HG03460 (cell line): Measurements from ENCODE around the gene INPP5B.

ENCODE experiments used
- ATAC-seq: cut with Tn5 transposase; IDR thresholded peaks from one replicate; pipeline ENCODE4 v1.9.1; 2021; ENCODE audit not compliant: unreplicated experiment

Gene INPP5B

DNA sequence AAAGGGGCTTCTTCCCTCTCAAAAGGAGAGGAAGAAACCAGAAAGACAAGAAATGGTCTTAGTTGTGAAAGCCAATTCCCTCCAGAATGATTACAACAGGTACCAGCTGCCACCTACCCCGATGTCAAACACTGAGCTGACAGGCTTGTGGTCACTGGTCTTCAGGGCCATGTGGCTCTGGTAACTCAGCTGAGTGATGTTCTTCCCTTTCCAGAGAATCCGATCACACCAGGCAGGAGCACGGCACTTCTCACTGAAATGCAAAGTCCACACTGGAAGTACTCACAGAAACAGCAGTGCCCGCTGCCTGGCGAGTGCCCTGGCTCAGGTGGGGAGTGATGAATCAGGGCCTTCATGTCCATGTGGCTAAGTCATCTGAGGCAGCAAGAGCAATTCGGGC lies 68.8 kb downstream of the INPP5B start:
- ATAC-seq, result no peak

DNA sequence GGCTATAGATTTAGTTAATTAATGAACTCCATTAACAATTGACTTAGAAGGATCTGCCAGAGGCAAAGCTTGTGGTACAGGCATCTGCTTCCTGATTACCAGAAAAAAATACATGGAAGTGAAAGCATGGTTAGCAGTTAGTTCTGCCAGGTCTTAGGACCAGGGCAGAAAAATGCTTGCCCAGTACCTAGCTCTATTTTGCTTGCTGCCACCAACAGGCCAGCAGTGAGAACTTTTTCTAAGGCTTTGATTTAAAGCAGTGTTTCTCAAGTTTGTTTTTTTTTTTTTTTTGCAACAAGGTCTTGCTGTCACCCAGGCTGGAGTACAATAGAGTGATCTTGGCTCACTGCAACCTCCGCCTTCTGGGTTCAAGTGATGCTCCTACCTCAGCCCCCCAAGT lies 71.0 kb downstream of the INPP5B start:
- ATAC-seq, result no peak

DNA sequence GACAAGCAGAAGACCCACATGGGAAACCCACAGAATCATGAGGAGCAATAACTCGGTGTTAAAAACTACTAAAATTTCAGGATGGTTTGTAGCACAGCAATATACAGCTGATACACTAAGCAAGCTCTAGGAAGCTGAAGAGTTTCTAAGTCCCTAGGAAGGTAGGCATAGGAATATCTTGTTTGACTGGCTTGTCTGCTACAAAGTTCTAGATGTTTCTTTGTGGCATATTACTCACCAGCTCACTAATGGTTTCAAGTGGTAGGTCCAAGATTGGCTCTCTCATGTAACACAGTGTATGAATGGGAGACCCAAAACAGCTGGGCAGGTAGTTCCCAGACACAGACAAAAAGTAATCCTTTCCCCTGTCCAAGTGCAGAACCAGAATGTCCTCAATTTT lies 74.2 kb downstream of the INPP5B start:
- no peak for ATAC-seq

DNA sequence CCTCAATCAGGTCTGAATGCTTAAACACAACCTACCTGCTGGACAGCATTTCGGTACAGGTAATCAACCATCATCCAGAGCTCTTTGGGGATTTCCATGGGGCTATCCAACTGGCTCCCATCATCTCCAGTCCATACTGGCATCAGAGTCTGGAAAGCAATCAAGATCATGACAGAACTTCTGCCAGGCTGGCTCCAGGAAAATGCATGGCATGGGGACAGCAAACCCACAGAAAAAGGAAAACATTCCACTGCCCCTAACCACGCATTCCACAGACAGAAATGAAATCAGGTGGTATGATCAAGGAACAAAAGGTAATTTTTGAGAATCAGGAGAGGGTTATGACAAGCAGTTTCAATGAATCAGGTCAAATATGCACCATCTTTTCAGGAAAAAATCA lies 78.4 kb downstream of the INPP5B start:
- no peak for ATAC-seq

DNA sequence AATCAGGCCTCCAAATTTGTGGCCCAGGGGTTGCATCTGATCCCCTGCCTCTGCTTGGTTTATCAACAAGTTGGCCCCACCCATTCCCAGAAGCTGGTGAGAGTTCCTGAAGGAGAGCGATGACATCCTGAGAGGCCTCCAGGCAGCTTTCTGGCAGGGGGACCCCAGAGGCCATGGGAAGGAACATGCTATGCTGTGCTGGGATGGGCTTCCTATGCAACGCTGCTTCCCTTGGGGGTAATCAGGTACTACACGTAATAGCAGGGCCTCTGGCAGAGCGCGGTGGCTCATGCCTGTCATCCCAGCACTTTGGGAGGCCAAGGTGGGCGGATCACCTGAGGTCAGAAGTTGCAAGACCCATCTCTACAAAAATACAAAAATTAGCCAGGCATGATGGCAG lies 79.1 kb downstream of the INPP5B start:
- ATAC-seq, result no peak

DNA sequence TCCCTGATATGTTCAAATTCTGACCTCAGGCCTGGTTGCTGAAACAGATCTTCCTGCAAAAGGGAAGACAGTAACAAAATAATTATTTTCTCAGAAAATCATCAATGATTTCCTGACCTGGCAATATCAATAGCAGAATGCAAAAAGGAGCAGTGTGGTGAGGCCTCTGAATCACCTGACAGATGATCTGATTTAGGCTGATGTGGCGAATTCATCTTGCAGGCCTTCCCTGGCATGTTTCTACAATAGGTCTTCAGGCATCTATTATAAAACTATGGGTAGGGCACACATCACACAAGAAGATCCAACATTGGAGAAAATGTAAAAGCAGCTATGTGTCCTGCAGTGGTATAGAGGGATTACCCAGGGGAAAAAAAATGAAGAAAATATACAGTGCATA lies 80.4 kb downstream of the INPP5B start:
- ATAC-seq, result no peak

DNA sequence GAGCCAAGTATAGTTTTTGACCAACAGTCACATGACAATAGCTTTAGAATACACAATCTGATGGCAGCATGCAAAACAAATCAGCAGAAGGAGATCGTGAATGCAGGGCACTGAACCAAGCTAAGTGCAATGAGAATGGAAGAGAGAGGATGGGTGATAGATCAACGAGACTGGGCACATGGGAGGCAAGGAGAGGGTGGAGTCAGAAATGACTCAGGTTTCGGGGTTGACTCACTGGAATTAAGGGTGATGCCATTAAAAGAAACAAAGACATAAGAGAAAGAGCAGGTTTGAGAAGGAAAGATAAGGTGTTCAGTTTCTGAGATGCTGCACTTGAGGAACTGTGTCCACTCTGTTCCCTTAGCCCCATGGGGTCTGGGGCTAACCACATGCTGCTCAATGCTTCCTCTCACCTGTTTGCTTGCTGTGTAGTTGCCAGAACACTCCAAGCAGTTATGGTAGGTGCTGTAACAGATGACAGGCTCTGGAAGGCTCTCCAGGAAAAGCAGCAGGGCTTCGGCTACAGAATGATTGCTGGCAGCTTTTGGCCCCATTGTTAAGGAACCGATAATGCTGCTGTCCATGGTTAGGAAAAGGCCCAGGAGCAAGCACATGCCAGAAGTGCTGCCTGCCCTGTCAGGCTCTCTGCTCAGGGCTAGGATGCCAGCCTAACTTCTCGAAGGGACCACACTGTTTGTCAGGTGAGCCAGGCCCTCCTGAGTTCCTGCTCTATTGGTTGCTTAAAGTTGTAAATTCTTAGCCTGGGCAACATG lies 81.3 kb downstream of the INPP5B start:
- ATAC-seq, result no peak

DNA sequence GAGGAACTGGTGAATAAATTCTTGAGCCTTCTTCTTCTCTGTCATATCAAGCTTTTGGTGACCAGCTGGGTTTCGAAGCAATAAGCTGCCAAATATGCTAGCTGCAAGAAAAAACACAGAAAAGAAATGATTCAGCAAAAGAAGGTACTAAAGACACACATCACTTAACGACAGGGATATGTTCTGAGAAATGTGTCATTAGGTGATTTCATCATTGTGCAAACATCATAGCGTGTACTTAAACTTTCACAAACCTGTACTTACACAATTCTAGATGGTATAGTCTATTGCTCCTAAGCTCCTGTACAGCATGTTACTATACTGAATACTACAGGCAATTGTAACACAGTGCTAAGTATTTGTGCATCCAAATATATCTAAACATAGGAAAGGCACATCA lies 84.5 kb downstream of the INPP5B start:
- ATAC-seq, result no peak

DNA sequence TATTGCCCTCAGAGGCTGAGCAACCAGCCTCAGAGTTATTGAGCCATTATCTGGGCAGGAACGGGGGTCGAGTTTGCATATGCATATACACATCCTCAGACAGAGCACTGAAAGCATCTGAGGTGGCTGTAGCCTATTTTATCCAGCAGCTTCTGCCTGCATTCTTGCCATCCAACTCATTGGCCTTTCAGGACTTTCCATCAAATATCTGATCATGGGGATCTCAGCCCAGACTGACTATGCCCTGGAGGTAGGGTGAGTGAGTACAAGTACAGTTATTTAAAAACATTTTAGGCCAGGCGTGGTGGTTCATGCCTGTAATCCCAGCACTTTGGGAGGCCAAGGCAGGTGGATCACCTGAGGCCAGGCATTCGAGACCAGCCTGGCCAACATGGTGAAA lies 85.7 kb downstream of the INPP5B start:
- ATAC-seq, result no peak

DNA sequence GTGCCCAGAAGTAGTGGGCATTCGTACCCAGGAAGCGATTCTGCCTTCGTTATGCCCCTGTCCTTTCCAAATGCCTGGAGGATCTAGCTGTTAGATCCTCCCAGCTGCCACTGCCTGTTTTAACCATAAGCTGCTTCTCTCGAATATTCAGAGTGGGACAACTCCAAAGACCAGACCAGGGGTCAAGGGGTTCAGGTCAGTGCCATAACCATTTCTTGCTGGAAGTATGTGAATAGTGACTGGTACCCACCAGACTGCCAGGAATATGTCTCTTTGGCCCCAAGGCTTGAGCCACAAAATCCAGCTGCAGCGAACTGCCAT lies 86.5 kb downstream of the INPP5B start:
- ATAC-seq, result no peak

DNA sequence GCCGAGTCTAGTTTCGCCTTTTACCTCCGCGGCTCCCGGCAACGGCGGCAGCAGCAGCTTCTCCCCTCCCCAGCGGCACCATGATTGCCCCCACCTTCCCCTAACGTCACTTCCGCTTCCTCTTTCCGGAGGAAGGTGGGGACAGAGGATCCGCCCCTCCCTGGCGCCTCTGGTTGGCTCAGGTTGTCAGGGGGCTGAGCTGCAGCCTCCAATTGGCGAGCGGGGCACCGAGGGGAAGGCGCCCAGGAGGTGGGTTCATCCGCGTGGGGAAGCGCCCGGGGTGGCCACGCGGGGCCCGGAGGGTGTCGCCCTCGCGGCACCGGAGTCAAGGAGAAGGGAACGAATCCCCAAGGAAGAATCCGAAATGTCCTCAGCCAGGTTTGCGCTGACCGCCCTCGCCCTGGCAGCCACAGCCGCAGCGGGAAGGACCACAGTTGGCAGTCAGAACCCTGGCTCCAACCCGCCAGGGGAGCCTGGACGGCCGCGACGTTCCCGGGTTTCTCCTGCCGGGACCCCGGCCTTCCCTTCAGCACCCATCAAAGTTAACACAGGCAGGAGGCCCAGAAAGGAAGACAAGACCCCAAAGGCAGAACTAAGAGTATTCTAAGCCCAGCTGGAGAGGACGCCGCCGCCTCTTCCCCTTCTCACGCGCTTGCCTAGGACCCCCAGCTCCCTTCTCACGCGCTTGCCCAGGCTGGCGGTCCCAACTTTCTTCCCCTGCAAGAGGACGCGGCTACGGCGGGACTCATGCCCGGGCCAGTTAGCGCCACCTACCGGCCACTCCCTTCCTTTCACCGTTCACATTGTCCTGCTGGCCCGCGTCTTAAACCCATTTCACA lies 87.1 kb downstream of the INPP5B start, which contains the start of gene MTF1:
MTF1 (minus strand) TSS at position 86 of the 839 bp plus-strand sequence. CDS start 1,934 bp downstream, outside the sequence.
- ATAC-seq, result peak; percentile 91

DNA sequence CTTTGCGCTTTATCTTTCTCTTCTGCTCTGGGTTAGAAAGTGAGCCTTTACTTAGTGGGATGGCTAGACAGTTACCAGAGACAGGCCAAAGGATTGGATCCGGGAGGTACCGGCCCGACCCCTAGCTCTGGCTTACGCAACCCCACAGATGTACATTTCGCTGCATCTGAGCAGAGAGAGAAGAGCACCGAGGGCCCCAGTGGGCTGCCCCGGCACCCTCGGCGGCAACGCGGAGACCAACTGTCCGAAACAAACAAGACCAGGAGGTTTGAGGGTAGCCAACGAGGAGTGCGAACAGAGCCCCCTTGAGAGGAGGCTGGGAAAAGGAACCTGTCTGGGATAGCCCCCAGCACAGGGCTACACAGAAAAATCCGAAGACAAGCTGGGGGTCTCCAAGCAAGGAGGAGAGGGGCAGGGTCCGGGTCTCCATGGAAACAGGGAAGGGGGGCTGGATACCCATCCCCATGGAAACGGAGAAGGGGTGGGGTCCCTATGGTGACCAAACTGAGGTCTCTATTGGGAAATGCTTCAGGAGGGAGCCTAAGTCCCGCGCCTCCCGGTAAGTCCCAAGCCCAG lies 87.8 kb downstream of the INPP5B start:
- no peak for ATAC-seq

DNA sequence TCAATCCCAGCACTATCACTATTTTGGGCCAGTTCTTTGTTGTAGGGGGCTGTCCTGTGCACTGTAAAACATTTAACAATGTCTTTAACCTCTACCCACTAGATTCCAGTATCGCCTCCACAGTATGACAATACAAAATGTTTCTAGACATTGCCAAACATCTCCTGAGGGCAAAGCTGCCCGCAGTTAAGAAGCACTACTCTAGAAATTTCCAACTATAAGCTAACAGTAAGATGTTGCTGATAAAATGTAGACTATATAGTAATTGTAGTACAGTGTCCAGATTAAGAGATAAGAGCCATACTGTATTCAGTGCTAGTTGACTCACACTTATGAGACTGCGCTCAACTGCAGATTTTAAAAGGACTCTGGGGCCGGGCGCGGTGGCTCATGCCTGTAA lies 92.4 kb downstream of the INPP5B start:
- ATAC-seq, result no peak

DNA sequence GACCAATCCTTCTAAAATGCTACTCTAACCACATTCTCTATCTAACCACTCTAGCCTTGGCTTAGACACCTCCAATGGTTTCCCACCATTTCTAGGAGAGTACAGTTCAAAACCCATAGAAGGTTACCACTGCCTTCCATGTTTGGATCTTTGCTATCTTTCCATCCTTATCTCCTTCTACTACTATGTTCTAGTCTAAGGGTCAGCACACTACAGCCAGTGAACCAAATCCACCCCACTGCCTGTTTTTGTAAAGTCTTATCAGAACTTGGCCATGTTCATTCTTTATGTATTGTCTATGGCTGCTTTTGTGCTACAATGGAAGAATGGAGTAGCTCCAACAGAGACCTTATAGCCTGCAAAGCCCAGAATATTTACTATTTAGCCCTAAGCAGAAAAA lies 93.7 kb downstream of the INPP5B start:
- ATAC-seq, result no peak

DNA sequence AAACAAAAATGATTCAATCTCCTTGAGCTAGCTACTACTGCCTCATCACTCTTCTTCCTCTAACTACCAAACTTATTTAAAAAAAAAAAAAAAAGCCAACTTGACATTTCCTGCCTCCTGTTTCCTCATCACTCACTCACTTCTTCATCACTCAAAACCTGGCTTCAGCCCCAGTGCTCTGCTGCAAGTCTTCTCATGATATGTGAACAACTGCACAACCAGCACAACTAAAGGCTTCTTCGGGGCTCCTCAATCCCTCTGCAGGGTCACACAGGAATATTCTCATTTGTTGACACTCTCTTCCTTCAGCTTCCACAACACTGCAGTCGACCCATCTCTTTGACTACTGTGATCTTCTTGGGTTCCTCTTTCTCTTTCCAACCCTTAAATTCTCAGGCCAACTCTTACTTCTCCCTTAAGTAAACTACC lies 95.1 kb downstream of the INPP5B start:
- ATAC-seq, result no peak

DNA sequence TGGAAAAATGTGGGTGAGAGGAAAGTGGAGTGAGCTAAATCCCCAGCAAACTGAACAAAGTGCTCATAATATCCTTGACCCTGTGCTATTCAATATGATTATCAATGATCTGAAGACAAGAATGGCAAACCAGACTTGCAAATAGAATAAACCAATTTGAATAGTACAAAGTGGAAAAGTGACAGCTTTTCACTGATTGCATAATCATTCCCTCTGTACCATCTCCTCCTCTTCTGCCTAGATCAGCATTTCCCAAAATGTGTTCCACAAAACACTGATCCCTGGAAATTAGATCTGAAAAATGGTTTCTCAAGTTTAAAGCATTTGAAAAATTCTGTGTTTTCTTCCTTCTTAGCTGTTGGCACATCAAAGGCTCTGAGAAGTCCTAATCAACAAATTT lies 95.6 kb downstream of the INPP5B start:
- no peak for ATAC-seq

DNA sequence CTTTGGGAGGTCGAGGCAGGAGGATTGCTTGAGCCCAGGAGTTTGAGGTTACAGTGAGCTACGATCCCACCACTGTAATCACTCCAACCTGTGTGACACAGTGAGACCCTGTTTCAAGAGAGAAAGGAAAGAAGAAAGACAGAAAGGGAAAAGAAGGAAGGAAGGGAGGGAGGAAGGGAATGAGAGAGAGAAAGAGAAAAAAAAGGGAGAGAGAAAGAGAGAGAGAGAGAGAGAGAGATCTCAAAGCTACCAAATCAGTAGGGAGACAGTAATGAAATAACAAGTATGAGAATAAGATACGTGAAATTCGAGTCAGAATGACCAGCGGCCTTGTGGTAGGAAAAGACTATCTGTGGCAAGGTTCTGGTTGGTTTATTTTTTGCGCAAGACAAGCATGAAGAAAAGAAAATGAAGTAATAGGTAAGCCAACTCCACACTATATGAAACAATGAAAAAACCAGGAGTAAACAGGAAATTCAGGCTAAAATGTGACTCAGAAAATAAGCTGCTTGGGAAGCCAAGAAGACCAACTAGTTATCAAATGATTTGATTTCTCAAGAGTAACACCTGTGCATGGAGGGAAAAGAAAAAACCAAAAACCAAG lies 96.4 kb downstream of the INPP5B start:
- ATAC-seq, result no peak

DNA sequence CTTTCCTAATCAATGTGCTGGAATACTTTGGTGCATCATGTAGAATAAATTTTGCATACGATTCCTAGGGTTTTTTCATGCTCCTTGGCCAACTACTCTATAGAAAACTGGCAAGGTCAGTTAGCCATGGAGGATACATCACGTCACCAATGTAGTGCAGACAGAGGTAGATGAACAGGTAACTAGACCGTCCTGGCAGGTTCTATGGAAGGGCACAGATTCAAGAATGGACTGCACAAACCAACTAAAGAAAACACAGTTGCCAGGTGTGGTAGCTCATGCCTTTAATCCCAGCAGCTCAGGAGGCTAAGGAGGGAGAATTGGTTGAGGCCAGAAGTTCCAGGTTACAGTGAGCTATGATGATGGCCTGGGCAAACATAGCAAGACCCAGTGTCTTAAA lies 97.4 kb downstream of the INPP5B start:
- no peak for ATAC-seq

DNA sequence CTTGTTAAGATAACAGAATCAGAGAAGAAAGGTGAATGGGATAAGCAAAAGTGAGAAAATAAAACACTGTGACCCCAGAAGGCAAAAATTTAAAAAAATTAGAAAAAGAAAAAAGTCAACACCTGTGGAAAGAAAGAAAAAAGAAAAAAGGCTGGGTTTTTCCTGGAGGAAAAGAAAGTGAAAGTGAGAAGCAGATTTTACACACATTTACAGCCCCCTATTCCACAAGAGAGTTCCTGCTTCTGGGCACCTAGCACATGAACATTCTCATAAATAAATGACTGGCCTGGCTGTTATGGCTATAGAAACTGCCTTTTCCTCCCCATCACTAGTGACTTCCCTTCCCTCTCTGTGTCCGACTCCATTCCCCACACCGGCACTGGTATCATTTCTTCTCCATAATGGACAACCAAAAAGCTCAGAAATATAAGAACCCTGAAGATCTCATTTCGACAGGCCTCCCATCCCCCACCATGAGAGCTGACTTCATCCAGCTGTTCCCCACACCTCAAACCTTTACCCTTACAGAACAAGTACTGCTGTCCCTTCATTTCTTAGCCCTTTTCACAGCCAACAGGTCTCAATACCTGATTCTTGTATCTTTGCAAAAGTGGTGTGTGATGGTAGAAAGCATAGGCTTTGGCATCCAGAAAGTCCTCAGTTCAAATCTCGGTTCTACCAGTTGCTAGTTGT lies 100.1 kb downstream of the INPP5B start:
- ATAC-seq, result no peak

DNA sequence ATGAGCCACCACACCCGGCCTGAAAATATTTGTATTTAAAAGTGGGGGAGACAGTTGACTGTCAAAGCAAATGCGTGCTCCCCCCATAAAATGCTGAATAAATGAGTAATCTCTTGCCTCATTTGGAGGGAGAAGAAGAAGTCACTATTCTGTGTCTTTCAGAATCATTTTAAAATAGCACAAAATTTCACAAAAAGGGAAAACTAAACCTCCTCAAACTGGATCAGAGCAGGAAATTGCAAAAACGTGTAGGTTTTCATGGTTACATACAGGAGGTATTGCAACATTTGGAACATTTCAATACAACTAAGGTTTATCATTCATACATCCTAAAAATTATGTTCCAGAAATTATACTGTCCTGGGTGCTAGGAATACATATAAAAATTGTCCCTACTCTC lies 101.1 kb downstream of the INPP5B start:
- no peak for ATAC-seq

DNA sequence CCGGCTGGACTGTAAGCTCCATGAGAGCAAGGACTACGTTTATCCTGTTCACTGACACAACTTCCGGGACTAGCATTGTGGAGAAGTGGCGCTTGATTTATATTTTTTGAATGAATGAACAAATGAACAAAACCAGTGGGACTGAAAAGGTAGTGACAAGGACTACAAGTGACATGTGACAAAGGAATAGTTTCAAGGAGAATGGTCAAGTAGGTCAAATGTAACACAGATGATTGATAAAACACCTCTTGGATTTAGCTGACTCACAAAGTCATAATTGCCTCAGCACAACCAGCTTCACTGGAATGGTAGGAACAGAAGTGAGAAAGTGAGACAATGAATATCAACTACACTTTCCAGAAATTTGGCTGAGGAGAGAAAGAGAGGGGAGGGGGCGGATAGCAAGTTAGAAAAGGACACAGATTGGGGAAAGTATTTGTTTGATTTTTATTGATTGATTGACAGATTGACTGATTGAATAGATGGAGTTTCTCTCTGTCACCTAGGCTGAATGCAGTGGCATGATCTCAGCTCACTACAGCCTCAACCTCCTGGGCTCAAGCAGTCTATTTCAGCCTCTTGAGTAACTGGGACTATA lies 101.7 kb downstream of the INPP5B start:
- ATAC-seq, result no peak
